SK-N-SH treated with all-trans-retinoic acid at 6 μM for 48 hours (cell line): ENCODE measurements around the gene POLR1E.

Experiments used
- ISL1 ChIP-seq: fragments of 250-450 bp; sonication (Bioruptor Pico); IDR thresholded peaks from 2 replicates; pipeline ENCODE4 v2.1.2; 2022; ENCODE audit warnings: mild to moderate bottlenecking, moderate library complexity
- ZNF565 ChIP-seq: fragments of 450-650 bp; formaldehyde crosslinking; conservative IDR thresholded peaks from 2 replicates; pipeline ENCODE4 v1.5.0; 2020; ENCODE audit warnings: low read depth, mild to moderate bottlenecking, moderate library complexity
- TF ChIP-seq, protein P1 (sequence below): fragments of 250-450 bp; sonication (Bioruptor Pico); IDR thresholded peaks from 2 replicates; pipeline ENCODE4 v1.8.0; 2020; ENCODE audit warnings: mild to moderate bottlenecking, moderate library complexity, borderline replicate concordance
- TF ChIP-seq, protein P2 (sequence below): fragments of 250-450 bp; sonication (Bioruptor Pico); IDR thresholded peaks from 2 replicates; pipeline ENCODE4 v1.5.0; 2020; ENCODE audit warnings: mild to moderate bottlenecking, moderate library complexity

DNA sequence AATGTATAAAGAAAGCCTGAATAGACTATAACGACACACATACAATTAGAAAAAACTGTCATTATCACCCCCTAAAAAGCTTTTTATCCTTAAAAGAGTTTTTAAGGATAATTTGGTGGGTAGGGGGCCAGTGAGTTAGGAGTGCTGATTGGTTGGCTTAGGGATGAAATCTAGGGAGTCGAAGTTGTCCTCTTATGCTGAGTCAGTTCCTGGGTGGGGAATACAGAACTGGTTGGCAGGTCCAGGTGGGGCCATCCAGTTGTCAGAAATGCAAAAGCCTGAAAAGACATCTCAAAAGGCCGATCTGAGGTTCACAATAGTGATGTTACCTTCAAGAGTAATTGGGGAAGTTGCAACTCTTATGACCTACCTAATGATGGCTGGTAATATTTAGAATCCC is 34.1 kb upstream of the POLR1E start:
- TF ChIP-seq ZNF565 (CRISPR knock-in tag) (no peak), ISL1 (no peak)
- TF ChIP-seq, protein P1, sequence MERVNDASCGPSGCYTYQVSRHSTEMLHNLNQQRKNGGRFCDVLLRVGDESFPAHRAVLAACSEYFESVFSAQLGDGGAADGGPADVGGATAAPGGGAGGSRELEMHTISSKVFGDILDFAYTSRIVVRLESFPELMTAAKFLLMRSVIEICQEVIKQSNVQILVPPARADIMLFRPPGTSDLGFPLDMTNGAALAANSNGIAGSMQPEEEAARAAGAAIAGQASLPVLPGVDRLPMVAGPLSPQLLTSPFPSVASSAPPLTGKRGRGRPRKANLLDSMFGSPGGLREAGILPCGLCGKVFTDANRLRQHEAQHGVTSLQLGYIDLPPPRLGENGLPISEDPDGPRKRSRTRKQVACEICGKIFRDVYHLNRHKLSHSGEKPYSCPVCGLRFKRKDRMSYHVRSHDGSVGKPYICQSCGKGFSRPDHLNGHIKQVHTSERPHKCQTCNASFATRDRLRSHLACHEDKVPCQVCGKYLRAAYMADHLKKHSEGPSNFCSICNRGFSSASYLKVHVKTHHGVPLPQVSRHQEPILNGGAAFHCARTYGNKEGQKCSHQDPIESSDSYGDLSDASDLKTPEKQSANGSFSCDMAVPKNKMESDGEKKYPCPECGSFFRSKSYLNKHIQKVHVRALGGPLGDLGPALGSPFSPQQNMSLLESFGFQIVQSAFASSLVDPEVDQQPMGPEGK (CRISPR knock-in tag): no peak
- TF ChIP-seq, protein P2, sequence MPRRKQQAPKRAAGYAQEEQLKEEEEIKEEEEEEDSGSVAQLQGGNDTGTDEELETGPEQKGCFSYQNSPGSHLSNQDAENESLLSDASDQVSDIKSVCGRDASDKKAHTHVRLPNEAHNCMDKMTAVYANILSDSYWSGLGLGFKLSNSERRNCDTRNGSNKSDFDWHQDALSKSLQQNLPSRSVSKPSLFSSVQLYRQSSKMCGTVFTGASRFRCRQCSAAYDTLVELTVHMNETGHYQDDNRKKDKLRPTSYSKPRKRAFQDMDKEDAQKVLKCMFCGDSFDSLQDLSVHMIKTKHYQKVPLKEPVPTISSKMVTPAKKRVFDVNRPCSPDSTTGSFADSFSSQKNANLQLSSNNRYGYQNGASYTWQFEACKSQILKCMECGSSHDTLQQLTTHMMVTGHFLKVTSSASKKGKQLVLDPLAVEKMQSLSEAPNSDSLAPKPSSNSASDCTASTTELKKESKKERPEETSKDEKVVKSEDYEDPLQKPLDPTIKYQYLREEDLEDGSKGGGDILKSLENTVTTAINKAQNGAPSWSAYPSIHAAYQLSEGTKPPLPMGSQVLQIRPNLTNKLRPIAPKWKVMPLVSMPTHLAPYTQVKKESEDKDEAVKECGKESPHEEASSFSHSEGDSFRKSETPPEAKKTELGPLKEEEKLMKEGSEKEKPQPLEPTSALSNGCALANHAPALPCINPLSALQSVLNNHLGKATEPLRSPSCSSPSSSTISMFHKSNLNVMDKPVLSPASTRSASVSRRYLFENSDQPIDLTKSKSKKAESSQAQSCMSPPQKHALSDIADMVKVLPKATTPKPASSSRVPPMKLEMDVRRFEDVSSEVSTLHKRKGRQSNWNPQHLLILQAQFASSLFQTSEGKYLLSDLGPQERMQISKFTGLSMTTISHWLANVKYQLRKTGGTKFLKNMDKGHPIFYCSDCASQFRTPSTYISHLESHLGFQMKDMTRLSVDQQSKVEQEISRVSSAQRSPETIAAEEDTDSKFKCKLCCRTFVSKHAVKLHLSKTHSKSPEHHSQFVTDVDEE (CRISPR knock-in tag): no peak
